Nephron progenitor cell (in vitro differentiated cells): Measurements from ENCODE around the gene MED12L.
A peak's percentile ranks its signal among the peaks of the same experiment; 100 is the strongest.
"Not testable (repeated sequence)": the region's sequence is repeated elsewhere in the genome, so short reads cannot be mapped to it uniquely, and the experiment has no call there.

ENCODE experiments used
- DNase-seq: peaks from one replicate; pipeline ENCODE4 v3.0.0; 2021
- H3K27ac Mint-ChIP-seq: 2 replicates; pipeline ENCODE4 v1.8.0; 2021; ENCODE audit warnings: mild to moderate bottlenecking, moderate library complexity, mixed read lengths
- H3K27me3 Mint-ChIP-seq: 2 replicates; pipeline ENCODE4 v1.8.0; 2021; ENCODE audit warnings: mild to moderate bottlenecking, low read depth, mixed read lengths; ENCODE audit not compliant: poor library complexity
- H3K36me3 Mint-ChIP-seq: 2 replicates; pipeline ENCODE4 v1.8.0; 2021; ENCODE audit warnings: low read depth, mixed read lengths
- H3K4me1 Mint-ChIP-seq: 2 replicates; pipeline ENCODE4 v1.8.0; 2021; ENCODE audit warnings: mixed read lengths
- H3K4me3 Mint-ChIP-seq: 2 replicates; pipeline ENCODE4 v1.8.0; 2021; ENCODE audit warnings: mild to moderate bottlenecking, moderate library complexity, mixed read lengths
- H3K9me3 Mint-ChIP-seq: 2 replicates; pipeline ENCODE4 v1.8.0; 2021; ENCODE audit warnings: mild to moderate bottlenecking, moderate library complexity, mixed read lengths
- TF ChIP-seq, protein P1 (sequence below): fragments of 200-600 bp; sonication (generic); IDR thresholded peaks from 2 replicates; pipeline ENCODE4 v1.5.0; 2021; ENCODE audit warnings: antibody characterized with exemption

The MED12L gene

DNA sequence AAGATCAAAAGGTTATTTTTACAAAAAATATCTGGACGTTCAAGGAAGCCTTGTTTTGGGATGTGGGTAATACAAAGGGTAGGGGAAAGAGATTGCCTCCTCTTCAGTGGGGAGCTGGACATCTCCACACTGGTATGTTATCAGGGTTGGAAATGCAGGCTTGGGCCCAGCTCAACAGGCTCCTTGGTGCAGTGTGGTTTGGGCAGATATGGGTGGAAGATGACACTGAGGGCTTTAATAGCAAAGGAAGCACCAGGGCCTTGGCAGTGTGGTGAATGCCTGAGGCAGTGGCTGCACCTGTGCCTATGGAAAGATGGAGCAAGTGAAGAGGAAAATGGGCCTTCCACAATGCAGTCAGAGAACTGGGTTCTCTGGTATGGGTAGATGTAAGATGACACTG lies 11.2 kb upstream of the MED12L start:
- Mint-ChIP-seq H3K27me3 (peaks cover 12% of the 10 kb centered on the region), H3K4me3 (no peak overlapping the region), H3K27ac (no peak overlapping the region), H3K9me3 (no peaks in the 10 kb centered on the region), H3K36me3 (no peaks in the 10 kb centered on the region), H3K4me1 (no peaks in the 10 kb centered on the region)
- TF ChIP-seq, protein P1, sequence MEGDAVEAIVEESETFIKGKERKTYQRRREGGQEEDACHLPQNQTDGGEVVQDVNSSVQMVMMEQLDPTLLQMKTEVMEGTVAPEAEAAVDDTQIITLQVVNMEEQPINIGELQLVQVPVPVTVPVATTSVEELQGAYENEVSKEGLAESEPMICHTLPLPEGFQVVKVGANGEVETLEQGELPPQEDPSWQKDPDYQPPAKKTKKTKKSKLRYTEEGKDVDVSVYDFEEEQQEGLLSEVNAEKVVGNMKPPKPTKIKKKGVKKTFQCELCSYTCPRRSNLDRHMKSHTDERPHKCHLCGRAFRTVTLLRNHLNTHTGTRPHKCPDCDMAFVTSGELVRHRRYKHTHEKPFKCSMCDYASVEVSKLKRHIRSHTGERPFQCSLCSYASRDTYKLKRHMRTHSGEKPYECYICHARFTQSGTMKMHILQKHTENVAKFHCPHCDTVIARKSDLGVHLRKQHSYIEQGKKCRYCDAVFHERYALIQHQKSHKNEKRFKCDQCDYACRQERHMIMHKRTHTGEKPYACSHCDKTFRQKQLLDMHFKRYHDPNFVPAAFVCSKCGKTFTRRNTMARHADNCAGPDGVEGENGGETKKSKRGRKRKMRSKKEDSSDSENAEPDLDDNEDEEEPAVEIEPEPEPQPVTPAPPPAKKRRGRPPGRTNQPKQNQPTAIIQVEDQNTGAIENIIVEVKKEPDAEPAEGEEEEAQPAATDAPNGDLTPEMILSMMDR = no peak
- DNase-seq = no peak

DNA sequence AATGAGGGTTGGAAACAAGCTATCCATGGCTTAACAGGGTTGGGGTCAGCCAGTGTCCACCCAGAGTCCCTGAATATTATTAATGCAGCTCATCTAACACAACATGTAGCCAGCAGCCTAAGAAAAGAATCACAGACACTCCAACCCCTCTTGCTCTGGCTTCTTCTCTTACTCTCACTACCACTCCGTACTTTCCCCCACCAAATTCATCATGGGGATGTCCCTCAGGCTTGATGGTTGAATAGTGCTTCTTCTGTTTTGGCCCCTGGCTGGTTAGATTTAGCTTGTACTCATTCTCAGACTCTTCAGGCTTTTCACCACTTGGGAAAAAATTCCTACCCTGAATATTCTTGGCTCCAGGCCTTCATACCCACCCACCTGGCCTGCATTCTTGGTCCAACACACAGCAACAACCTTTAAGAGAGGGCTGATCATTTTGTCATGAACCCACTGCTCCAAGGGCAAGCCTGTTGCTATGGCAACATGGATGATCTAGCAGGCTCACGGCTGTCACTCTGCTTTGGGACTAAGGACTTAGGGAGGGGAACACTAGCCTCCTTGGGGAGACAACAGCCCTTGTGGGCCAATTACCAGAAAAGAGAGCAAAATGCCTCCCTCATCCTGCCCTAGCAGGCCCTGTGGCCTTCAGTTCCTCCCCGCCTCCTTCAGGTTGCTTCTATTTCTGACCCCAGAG lies 9.4 kb upstream of the MED12L start:
- DNase-seq = no peak
- Mint-ChIP-seq H3K27me3 (peaks cover 9% of the 10 kb centered on the region), H3K4me1 (no peaks in the 10 kb centered on the region), H3K27ac (no peak overlapping the region), H3K36me3 (no peaks in the 10 kb centered on the region), H3K9me3 (no peaks in the 10 kb centered on the region), H3K4me3 (no peak overlapping the region)
- TF ChIP-seq, protein P1 = no peak

DNA sequence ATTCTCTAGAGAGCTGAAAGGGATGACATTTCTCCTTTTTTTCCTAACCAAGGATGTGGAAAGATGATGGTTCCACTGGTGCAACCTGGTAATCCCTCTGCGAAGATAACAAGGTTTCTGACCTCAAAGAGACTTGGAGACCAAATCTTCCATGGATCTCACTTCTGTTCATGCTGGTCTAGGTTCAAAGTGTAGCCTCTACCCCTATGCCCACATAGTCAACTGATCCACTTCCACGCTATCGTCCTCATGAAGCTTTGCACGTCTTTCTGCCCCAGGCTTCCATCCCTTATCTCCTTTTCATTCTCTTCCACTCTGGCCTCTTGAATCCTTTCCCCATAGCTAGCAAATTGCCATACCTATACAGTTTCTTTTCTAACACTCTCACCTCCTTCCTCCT lies 8.8 kb upstream of the MED12L start:
- no peak overlapping the region for H3K4me3 Mint-ChIP-seq
- H3K27me3 Mint-ChIP-seq = peaks cover 8% of the 10 kb centered on the region
- no peaks in the 10 kb centered on the region for H3K36me3 Mint-ChIP-seq
- no peaks in the 10 kb centered on the region for H3K9me3 Mint-ChIP-seq
- no peaks in the 10 kb centered on the region for H3K4me1 Mint-ChIP-seq
- no peak overlapping the region for H3K27ac Mint-ChIP-seq
- TF ChIP-seq, protein P1 = no peak
- DNase-seq = no peak

DNA sequence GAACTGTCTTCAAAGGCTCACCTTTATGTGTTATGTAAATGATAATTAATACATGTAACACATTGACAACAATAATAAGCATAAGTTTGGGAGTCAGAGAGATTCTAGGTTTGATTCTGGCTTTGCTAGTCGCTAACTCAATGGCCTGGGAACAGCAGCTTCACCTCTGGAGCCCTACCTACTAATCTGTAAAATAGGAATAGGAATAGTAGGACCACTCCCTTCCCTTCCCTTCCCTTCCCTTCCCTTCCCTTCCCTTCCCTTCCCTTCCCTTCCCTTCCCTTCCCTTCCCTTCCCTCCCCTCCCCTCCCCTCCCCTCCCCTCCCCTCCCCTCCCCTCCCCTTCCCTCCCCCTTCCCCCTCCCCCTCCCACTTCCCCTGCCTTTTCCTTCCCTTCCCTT lies 4.4 kb upstream of the MED12L start:
- not testable (repeated sequence) for DNase-seq, H3K36me3 Mint-ChIP-seq, H3K4me3 Mint-ChIP-seq, H3K27ac Mint-ChIP-seq, H3K9me3 Mint-ChIP-seq
- Mint-ChIP-seq H3K27me3 (peaks cover 17% of the 10 kb centered on the region), H3K4me1 (peaks cover 12% of the 10 kb centered on the region)

DNA sequence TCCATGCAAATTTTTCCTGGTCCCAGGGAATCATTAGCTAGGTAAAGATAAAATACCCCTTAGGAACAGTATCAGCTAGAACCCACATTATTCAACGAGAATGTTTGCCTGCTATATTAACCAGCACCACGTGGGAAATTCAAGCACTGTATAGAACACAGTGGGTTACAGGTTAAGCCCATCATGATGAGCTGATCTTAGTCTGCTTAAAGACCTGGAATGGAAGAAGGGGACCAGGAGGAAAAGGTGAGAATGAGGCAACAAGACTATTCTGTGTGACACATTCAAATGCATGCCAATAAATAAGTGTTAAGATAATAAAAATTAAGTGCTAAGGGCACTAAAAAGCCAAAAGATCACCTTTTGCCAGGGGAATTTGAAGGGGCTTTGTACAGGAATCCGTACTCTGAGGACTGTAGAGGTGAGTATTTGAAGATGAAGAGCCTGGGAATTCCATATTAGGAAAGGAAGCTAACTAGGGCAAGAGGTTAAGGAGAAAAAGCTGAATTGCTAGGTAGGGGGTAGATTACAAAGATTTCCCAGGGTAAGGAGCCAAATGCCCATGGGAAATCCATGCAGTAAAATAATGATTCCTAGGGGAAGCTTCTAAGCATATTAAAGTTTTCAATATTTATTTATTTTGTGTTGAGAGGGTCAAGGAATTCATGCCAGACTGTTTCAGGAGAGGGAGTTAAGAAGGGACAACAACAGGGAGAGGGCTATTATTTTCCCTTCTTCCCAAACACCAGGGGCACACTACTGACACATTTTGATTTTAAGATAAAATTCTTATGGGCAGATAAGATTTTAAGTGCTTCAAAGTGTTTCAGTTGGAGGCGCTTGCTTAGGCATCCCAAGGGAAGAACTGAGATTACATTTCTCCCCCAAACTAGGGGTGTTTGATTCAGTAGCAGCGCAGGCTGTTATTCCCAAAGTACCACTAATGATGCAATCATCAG lies 2.3 kb upstream of the MED12L start:
- H3K27ac Mint-ChIP-seq = no peak overlapping the region
- DNase-seq = no peak
- TF ChIP-seq, protein P1 = no peak
- H3K36me3 Mint-ChIP-seq = no peaks in the 10 kb centered on the region
- H3K4me1 Mint-ChIP-seq = peaks cover 22% of the 10 kb centered on the region
- H3K4me3 Mint-ChIP-seq = peak overlapping the region; percentile 37
- peaks cover 17% of the 10 kb centered on the region for H3K27me3 Mint-ChIP-seq
- no peaks in the 10 kb centered on the region for H3K9me3 Mint-ChIP-seq

DNA sequence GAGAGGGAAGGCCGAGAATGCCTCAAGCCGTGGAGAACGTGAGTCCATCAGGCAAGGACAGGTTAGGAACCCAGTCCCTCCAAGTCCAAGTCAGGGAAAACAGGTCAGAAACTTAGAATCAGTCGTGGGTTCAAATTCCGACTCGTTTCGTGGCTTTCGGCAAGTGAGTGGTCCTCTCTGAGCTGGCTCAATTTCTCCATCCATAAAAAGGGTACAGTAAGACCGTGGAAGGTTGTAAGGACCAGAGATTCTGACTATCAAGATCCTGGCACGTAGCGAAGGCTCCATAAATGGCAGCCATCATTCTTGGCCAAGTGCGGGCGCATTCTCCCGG lies 604 bp upstream of the MED12L start:
- H3K36me3 Mint-ChIP-seq = peaks cover 3% of the 10 kb centered on the region
- H3K4me3 Mint-ChIP-seq = peak overlapping the region; percentile 78
- H3K27me3 Mint-ChIP-seq = peaks cover 19% of the 10 kb centered on the region
- H3K9me3 Mint-ChIP-seq = no peaks in the 10 kb centered on the region
- DNase-seq = no peak
- TF ChIP-seq, protein P1 = no peak
- H3K4me1 Mint-ChIP-seq = peaks cover 34% of the 10 kb centered on the region
- no peak overlapping the region for H3K27ac Mint-ChIP-seq
